Stimulated activated CD4-positive, alpha-beta T cell treated with anti-CD3 and anti-CD28 coated beads, Interleukin-2, amount 100 ng/mL, for 4 hours (primary cell): ENCODE data around the gene SAP30.

ENCODE experiments used
- DNase-seq: peaks from one replicate; pipeline ENCODE4 v3.0.0-alpha.2; 2020; ENCODE audit warnings: low read depth

SAP30 gene

DNA sequence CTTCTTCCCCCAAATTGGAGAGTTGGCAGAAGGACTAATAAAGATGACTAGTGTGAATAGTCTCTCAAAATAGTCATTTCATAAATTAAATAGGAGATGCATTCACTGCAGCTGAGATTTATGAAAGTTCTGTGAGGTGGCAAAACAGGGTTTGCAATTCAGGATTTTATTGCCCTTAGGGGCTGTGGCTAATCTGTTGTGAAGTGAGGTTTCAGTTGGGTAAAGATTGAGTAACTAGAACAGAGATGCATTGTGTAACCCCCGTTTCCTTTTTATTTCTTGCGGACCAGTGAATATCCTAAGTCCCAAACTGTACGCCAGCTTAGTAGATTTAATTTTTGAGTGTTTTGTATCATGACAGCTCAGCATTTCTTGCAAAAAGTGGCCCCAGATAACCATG, 44.3 kb downstream of the SAP30 start:
- DNase-seq = no peak

DNA sequence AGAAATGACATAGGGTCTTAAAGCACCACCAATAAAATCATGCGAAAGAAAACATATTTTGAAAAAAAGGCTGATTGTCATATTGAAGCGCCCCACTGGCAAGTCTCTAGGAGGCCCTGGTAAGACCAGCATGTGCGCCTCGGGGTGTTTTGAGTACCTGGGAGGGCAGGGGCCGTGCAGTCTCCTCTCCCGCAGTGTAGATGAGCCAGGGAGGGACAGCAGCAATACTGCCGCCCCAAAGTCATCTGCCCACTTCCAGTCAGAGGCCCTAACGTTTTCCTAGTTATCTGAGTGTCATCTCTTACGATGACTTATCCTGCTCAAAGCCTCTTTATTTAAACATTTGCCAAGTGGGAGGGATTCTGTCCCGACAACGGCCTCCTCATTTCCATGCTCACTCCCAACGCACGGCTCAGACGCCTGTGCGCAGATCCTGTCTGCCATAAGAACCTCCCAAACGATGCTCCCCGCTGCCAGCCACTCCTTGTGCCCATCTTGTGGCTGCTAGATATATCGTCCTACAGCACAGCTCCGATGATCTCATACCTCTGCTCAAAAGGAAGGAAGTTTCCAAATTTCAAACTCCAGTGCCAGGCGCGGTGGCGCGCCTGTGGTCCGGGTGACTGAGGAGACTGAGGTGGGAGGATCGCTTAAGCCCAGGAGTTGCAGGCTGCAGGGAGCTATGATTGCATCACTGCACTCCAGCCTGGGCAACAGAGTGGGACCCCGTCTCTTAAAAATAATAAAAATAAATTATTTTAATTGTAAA, 45.3 kb downstream of the SAP30 start:
- no peak for DNase-seq

DNA sequence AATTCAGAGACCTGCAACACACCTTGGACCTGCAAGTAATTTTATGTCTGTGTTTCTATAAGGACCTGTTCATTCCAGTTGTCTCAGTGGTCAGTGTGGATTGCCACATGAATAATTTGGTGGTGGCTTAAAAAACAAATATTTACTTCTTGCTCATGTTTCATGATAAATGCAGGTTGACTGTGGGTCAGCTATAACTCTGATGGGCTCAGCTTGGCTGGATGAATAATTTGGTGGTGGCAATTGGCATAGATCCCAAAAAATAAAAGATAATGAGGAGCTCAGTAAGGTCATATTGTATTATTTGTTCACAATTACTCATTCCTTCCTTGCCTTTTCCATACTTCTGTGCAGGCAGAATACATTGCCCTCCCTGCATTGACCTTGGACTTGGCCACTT, 47.1 kb downstream of the SAP30 start:
- no peak for DNase-seq

DNA sequence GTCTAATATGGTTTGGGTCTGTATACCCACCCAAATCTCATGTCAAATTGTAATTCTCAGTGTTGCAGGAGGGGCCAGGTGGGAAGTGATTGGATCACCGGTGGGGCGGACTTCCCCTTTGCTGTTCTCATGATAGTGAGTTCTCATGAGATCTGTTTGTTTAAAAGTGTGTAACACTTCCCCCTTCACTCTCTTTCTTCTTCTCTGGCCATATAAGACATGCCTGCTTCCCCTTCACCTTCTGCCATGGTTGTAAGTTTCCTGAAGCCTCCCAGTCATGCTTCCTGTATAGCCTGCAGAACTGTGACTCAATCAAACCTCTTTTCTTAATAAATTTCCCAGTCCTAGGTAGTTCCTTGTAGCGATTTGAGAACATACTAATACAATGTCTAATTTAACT, 47.9 kb downstream of the SAP30 start:
- no peak for DNase-seq

DNA sequence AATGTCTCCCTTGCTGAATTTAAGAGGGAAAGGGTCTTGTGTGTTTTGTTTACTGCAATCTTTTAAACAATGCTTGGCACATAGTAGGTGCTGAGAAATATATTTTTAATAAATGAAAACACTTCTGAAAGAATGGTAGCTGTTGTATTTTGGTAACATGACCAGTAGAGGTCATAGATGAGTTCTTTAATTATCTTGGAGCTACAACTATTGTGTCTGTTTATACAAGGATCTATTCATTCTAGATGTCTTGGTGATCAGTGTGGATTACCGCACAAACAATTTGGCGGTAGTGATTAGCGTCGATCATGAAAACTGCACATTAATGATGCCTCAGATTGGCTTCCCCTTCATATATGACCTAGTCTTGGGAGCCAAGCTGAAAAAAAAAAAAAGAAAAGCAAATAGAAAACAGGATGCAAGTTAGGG, 49.6 kb downstream of the SAP30 start:
- DNase-seq = no peak

DNA sequence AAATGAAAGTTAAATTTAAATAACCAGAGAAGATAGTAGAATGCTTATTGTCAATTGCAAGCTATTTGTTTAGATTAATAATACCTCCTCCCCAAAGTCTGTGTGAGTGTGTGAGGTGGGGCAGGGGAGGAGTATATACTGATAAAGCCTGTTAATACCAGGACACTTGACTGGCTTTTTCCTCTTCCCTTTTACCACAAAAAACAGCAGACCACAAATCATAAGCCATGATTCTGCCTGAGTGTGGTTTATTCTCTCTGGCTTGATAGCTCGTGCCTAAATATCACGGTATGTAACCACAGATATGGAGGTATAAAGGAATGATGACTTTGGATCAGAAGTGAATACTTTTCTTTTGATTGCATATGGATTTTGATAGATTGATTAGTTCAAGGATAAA, 50.0 kb downstream of the SAP30 start:
- no peak for DNase-seq

DNA sequence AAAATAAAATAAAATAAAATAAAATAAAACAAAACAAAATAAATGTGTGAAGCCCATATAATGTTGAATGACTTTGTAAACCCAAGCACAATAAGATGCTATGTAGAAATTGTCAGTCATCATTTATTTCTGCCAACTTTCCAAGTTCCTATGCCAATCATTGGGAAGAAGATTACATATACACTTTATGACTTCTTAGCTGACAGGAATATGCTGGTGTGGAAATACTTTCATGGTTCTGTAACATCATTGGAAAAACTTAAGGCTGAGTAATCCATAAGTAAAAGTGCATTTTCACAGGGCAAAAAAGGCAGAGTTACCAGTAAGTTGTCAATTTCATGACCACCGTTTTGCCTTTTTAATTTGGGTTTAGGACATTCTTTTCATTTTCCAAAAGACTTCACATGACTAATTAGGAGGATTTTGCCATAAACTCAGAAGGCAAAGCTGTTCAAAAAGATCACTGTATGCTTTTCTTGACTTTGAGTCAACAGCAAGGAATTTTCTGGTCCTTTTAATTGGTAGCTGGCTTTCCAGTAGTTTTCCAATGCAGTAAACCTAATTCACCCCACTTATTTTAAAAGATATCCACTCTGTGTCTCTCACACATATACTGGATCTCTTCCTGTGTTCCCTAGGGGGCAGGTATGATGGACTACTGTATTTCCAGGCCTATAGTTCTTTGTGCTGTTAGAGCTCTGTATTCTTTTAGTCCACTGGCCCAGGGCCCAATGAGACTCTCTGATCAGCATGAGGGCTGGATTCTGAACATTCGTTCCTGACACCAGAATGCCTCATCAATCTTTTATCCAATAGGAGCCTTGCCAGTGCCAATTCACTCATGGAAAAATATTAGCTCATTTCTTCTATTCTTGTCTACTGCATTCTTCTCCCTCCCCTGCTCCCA, 54.4 kb downstream of the SAP30 start:
- no peak for DNase-seq

DNA sequence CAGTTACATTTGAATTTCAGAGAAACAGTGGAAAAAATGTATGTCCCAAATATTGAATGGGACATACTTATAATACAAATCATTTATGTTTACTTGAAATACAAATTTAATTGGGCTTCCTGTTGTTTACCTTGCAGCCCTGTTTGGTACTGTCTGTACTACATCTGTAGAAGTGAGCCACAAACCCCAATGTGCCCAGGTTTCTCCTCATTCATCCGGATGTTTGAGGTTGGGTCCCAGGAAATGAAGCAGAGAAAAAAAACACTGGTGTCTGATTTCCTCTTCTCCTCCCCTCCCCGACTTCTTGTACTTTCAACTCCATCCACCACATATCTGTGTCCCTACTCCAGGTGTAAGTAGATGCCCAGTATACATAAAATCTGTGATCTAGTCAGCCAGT, 55.3 kb downstream of the SAP30 start:
- no peak for DNase-seq
